Hepatocyte (in vitro differentiated cells): ENCODE data around the gene CCDC102A. TPM values are rescaled to one million over a fixed set of nuclear protein-coding genes. Genes with fewer than 3 reads are reported as not detected.

Experiments used
- DNase-seq: peaks from one replicate; pipeline ENCODE4 v3.0.0-alpha.2; 2016; ENCODE audit warnings: low spot score
- H2AFZ ChIP-seq: fragments of 200-600 bp; sonication (generic); 2 replicates; pipeline ENCODE4 v1.6.0; 2016; ENCODE audit warnings: antibody characterized with exemption, mild to moderate bottlenecking
- H3K27ac ChIP-seq: fragments of 200-600 bp; sonication (generic); 2 replicates; pipeline ENCODE4 v1.5.1; 2016; ENCODE audit warnings: mild to moderate bottlenecking
- H3K27me3 ChIP-seq: fragments of 200-600 bp; sonication (generic); 2 replicates; pipeline ENCODE4 v1.6.1; 2016
- H3K36me3 ChIP-seq: fragments of 200-600 bp; sonication (generic); replicated peaks from 2 replicates; pipeline ENCODE4 v1.5.1; 2016; ENCODE audit warnings: low read depth; ENCODE audit not compliant: insufficient read depth
- H3K4me1 ChIP-seq: fragments of 200-600 bp; sonication (generic); 2 replicates; pipeline ENCODE4 v1.5.1; 2016; ENCODE audit warnings: mild to moderate bottlenecking, moderate library complexity; ENCODE audit not compliant: insufficient read depth
- H3K4me2 ChIP-seq: fragments of 200-600 bp; sonication (generic); 2 replicates; pipeline ENCODE4 v1.6.0; 2016
- H3K4me3 ChIP-seq: fragments of 200-600 bp; sonication (generic); 2 replicates; pipeline ENCODE4 v1.5.1; 2016; ENCODE audit warnings: mild to moderate bottlenecking
- H3K79me2 ChIP-seq: fragments of 200-600 bp; sonication (generic); 2 replicates; pipeline ENCODE4 v1.6.0; 2017; ENCODE audit warnings: mild to moderate bottlenecking
- H3K9me2 ChIP-seq: fragments of 200-600 bp; sonication (generic); replicated peaks from 2 replicates; pipeline ENCODE4 v1.6.0; 2017; ENCODE audit warnings: mild to moderate bottlenecking; ENCODE audit not compliant: insufficient read depth
- H3K9me3 ChIP-seq: fragments of 200-600 bp; sonication (generic); 2 replicates; pipeline ENCODE4 v1.5.1; 2016; ENCODE audit warnings: low read depth, mild to moderate bottlenecking
- H4K20me1 ChIP-seq: fragments of 200-600 bp; sonication (generic); 2 replicates; pipeline ENCODE4 v1.6.0; 2016; ENCODE audit warnings: mild to moderate bottlenecking; ENCODE audit not compliant: insufficient read depth, poor library complexity, severe bottlenecking
- CTCF ChIP-seq: fragments of 200-600 bp; sonication (generic); IDR thresholded peaks from 2 replicates; pipeline ENCODE4 v1.5.1; 2016; ENCODE audit warnings: antibody characterized with exemption, mild to moderate bottlenecking; ENCODE audit not compliant: poor library complexity
- EZH2 ChIP-seq: fragments of 200-600 bp; sonication (generic); IDR thresholded peaks from 2 replicates; pipeline ENCODE4 v1.6.1; 2016; ENCODE audit warnings: antibody characterized with exemption, mild to moderate bottlenecking, borderline replicate concordance
- EZH2phosphoT487 ChIP-seq: fragments of 200-600 bp; sonication (generic); IDR thresholded peaks from one replicate; pipeline ENCODE4 v1.6.1; 2018; ENCODE audit warnings: antibody characterized with exemption, mild to moderate bottlenecking, low read depth, moderate library complexity; ENCODE audit not compliant: unreplicated experiment, severe bottlenecking
- WGBS: methylation state at CpG from one replicate; pipeline ENCODE4 v1.1.6; 2016; ENCODE audit warnings: low lambda C conversion rate; ENCODE audit errors: missing lambda C conversion rate; 5-methylcytosine and 5-hydroxymethylcytosine counted together
- polyA plus RNA-seq: library from polyadenylated mRNA; unstranded; fragments of >200 nt; fragmentation: Nextera tagmentation; extraction: Ambion mirVana; gene quantifications from 2 replicates; pipeline ENCODE4 v1.2.1, GENCODE V29; 2016
- total RNA-seq: library from RNA; depleted of rRNA; stranded (reverse); fragments of >200 nt; gene quantifications from 2 replicates; pipeline ENCODE4 v1.2.3, GENCODE V29; 2014

The CCDC102A gene
- total and polyA plus RNA-seq, 2 experiments from 2014 or later = 11.4 to 17.2 TPM

- Histone ChIP-seq H3K36me3 (no peaks in the 10 kb centered on the region), H3K9me2 (no peaks in the 10 kb centered on the region), H4K20me1 (no peaks in the 10 kb centered on the region), H3K79me2 (no peaks in the 10 kb centered on the region), H3K4me3 (no peak overlapping the region), H2AFZ (no peak overlapping the region), H3K4me1 (no peaks in the 10 kb centered on the region), H3K9me3 (no peaks in the 10 kb centered on the region), H3K27ac (no peak overlapping the region), H3K27me3 (no peaks in the 10 kb centered on the region), H3K4me2 (no peak overlapping the region)
- no peak for DNase-seq
- WGBS = 96% methylated on average over 18 of the region's 18 CpGs
- TF ChIP-seq EZH2phosphoT487 (no peak), EZH2 (no peak), CTCF (no peak)
These were observed 31.3 kb upstream of the CCDC102A start for GRCh38 chr16:57567691-57568090.

- Histone ChIP-seq H3K36me3 (no peaks in the 10 kb centered on the region), H3K4me2 (no peak overlapping the region), H3K4me1 (no peaks in the 10 kb centered on the region), H3K9me3 (no peaks in the 10 kb centered on the region), H3K27ac (no peak overlapping the region), H3K9me2 (no peaks in the 10 kb centered on the region), H3K79me2 (no peaks in the 10 kb centered on the region), H3K4me3 (no peak overlapping the region), H2AFZ (no peak overlapping the region), H3K27me3 (no peaks in the 10 kb centered on the region), H4K20me1 (no peaks in the 10 kb centered on the region)
- DNase-seq = no peak
- 84% methylated on average over 3 of the region's 3 CpGs for WGBS
- TF ChIP-seq CTCF (no peak), EZH2 (no peak), EZH2phosphoT487 (no peak)
These were observed 30.1 kb upstream of the CCDC102A start for GRCh38 chr16:57566436-57566835.

GRCh38 chr16:57565461-57565860 is 29.1 kb upstream of the CCDC102A start:
- TF ChIP-seq EZH2 (no peak), EZH2phosphoT487 (no peak), CTCF (no peak)
- H3K27me3 ChIP-seq = no peaks in the 10 kb centered on the region
- H3K27ac ChIP-seq = no peak overlapping the region
- no peak overlapping the region for H3K4me2 ChIP-seq
- no peaks in the 10 kb centered on the region for H3K36me3 ChIP-seq
- H3K9me2 ChIP-seq = no peaks in the 10 kb centered on the region
- H3K4me3 ChIP-seq = no peak overlapping the region
- no peaks in the 10 kb centered on the region for H4K20me1 ChIP-seq
- no peaks in the 10 kb centered on the region for H3K9me3 ChIP-seq
- H3K4me1 ChIP-seq = no peaks in the 10 kb centered on the region
- 75% methylated on average over 3 of the region's 3 CpGs for WGBS
- DNase-seq = no peak
- no peak overlapping the region for H2AFZ ChIP-seq
- H3K79me2 ChIP-seq = no peaks in the 10 kb centered on the region

- Histone ChIP-seq H3K9me2 (no peaks in the 10 kb centered on the region), H3K27me3 (no peaks in the 10 kb centered on the region), H3K4me3 (no peak overlapping the region), H3K4me2 (no peak overlapping the region), H4K20me1 (no peaks in the 10 kb centered on the region), H3K36me3 (no peaks in the 10 kb centered on the region), H3K27ac (no peak overlapping the region), H2AFZ (no peak overlapping the region), H3K79me2 (no peaks in the 10 kb centered on the region), H3K4me1 (no peaks in the 10 kb centered on the region), H3K9me3 (no peaks in the 10 kb centered on the region)
- 58% methylated on average over 10 of the region's 10 CpGs for WGBS
- TF ChIP-seq EZH2phosphoT487 (no peak), CTCF (no peak), EZH2 (no peak)
- peak; percentile 38 for DNase-seq
These were observed 28.4 kb upstream of the CCDC102A start for GRCh38 chr16:57564571-57565270.
